Endothelial cell of umbilical vein (primary cell): Measurements from ENCODE around the gene ERBB4. TPM values are rescaled to one million over a fixed set of nuclear protein-coding genes. Genes with fewer than 3 reads are reported as not detected.

Source experiments
- BruUV-seq: library from RNA; stranded (reverse); fragments of 400-500 nt; replicated peaks from 2 replicates; lab custom pipeline; 2021; lab: Mats Ljungman, UMichigan
- CTCF ChIA-PET: fragments of 300-600, 350-600 bp; sonication (Branson Sonifier 250); formaldehyde crosslinking; loops from one replicate; lab custom pipeline; 2021; ENCODE audit warnings: antibody characterized with exemption, inconsistent platforms; lab: Charles Lee
- POLR2A ChIA-PET: fragments of 300-600, 350-600 bp; sonication (Branson Sonifier 250); formaldehyde crosslinking; loops from one replicate; lab custom pipeline; 2021; ENCODE audit warnings: antibody characterized with exemption, inconsistent platforms; lab: Charles Lee
- DNase-seq: peaks from one replicate; pipeline ENCODE4 v3.0.0-alpha.2; 2011; ENCODE audit warnings: low read depth, low spot score
- FAIRE-seq: peaks from 2 replicates; lab custom pipeline; 2011; peaks lifted over from hg19 to GRCh38; lab: Jason Lieb, UNC
- H2AFZ ChIP-seq: 2 replicates; pipeline ENCODE4 v1.6.0; 2012; ENCODE audit warnings: low read depth, low read length, control low read depth, inconsistent platforms
- H3K27ac ChIP-seq: 2 replicates; pipeline ENCODE4 v1.5.1; 2011; ENCODE audit warnings: low read depth, mild to moderate bottlenecking, control low read depth, low read length, moderate library complexity; ENCODE audit not compliant: insufficient read depth
- H3K27me3 ChIP-seq, 2 experiments: 2 replicates each; pipeline versions ENCODE4 v1.6.0 to v1.6.1; 2011; ENCODE audit warnings: low read length in 2 of 2, mixed read lengths in 1 of 2; ENCODE audit not compliant: control insufficient read depth in 2 of 2, insufficient read depth in 2 of 2
- H3K36me3 ChIP-seq, 2 experiments: 2 replicates in 1 of 2; 3 replicates in 1 of 2; pipeline ENCODE4 v1.5.1; 2011; ENCODE audit warnings: low read length in 2 of 2, mild to moderate bottlenecking in 1 of 2, moderate library complexity in 1 of 2; ENCODE audit not compliant: control insufficient read depth in 2 of 2, insufficient read depth in 2 of 2; ENCODE audit errors: extremely low read depth in 1 of 2
- H3K4me1 ChIP-seq: 3 replicates; pipeline ENCODE4 v1.5.1; 2011; ENCODE audit warnings: mild to moderate bottlenecking, low read length; ENCODE audit not compliant: control insufficient read depth, insufficient read depth; ENCODE audit errors: extremely low read depth
- H3K4me2 ChIP-seq: 2 replicates; pipeline ENCODE4 v1.6.1; 2011; ENCODE audit warnings: low read length, control low read depth, mixed read lengths; ENCODE audit not compliant: insufficient read depth
- H3K4me3 ChIP-seq, 3 experiments: fragments of 200-600 bp in 1 of 3; sonication (generic), shearing (Covaris generic) in 1 of 3; replicated peaks in 1 of 3; 2 replicates each; pipeline ENCODE4 v1.5.1; 2011 to 2016; ENCODE audit warnings: control low read depth in 3 of 3, low read length in 3 of 3, mild to moderate bottlenecking in 2 of 3, inconsistent platforms in 1 of 3, low read depth in 1 of 3, moderate library complexity in 1 of 3; ENCODE audit not compliant: insufficient read depth in 1 of 3
- H3K79me2 ChIP-seq: 2 replicates; pipeline ENCODE4 v1.6.0; 2012; ENCODE audit warnings: low read length, inconsistent platforms; ENCODE audit not compliant: control insufficient read depth, insufficient read depth
- H3K9ac ChIP-seq: replicated peaks from 2 replicates; pipeline ENCODE3; 2011; ENCODE audit warnings: low read length, control low read depth; ENCODE audit not compliant: insufficient read depth; ENCODE audit errors: extremely low read depth
- H3K9me1 ChIP-seq: replicated peaks from 3 replicates; pipeline ENCODE4 v1.6.0; 2011; ENCODE audit warnings: mild to moderate bottlenecking, low read length; ENCODE audit not compliant: control insufficient read depth, insufficient read depth; ENCODE audit errors: extremely low read depth
- H3K9me3 ChIP-seq: replicated peaks from 2 replicates; pipeline ENCODE4 v1.5.1; 2012; ENCODE audit warnings: low read length, inconsistent platforms; ENCODE audit not compliant: control insufficient read depth, insufficient read depth
- H4K20me1 ChIP-seq: replicated peaks from 2 replicates; pipeline ENCODE3; 2011; ENCODE audit warnings: mild to moderate bottlenecking, low read length; ENCODE audit not compliant: control insufficient read depth, insufficient read depth; ENCODE audit errors: extremely low read depth
- CTCF ChIP-seq, 2 donors: IDR thresholded peaks; 1 replicate in 1 of 2; 2 replicates in 1 of 2; pipeline ENCODE4 v1.5.1; 2011; ENCODE audit warnings: low read length in 2 of 2, mild to moderate bottlenecking in 2 of 2, moderate library complexity in 2 of 2, control low read depth in 1 of 2, inconsistent platforms in 1 of 2, low read depth in 1 of 2; ENCODE audit not compliant: insufficient read depth in 1 of 2; ENCODE audit errors: extremely low read depth in 1 of 2
- EZH2 ChIP-seq: IDR thresholded peaks from 2 replicates; pipeline ENCODE4 v1.6.1; 2012; ENCODE audit warnings: borderline replicate concordance, low read depth, mild to moderate bottlenecking, moderate library complexity, low read length, inconsistent platforms; ENCODE audit not compliant: severe bottlenecking
- FOS ChIP-seq: IDR thresholded peaks from 2 replicates; pipeline ENCODE4 v1.6.1; 2011; ENCODE audit warnings: mild to moderate bottlenecking, low read length, moderate library complexity, borderline replicate concordance; ENCODE audit not compliant: insufficient read depth
- GATA2 ChIP-seq: IDR thresholded peaks from 2 replicates; pipeline ENCODE4 v1.7.0; 2011; ENCODE audit warnings: low read depth, mild to moderate bottlenecking, moderate library complexity, mixed read lengths, low read length; ENCODE audit not compliant: insufficient read length, insufficient read depth
- JUN ChIP-seq: IDR thresholded peaks from 2 replicates; pipeline ENCODE4 v1.6.1; 2011; ENCODE audit warnings: borderline replicate concordance, low read depth; ENCODE audit not compliant: insufficient read length, insufficient read depth
- MAX ChIP-seq: IDR thresholded peaks from 2 replicates; pipeline ENCODE4 v1.6.1; 2011; ENCODE audit not compliant: insufficient read depth, insufficient read length
- MYC ChIP-seq: IDR thresholded peaks from one replicate; pipeline ENCODE4 v1.6.1; 2011; ENCODE audit warnings: mild to moderate bottlenecking, low read depth, low read length
- POLR2A ChIP-seq: IDR thresholded peaks from 2 replicates; pipeline ENCODE4 v1.6.1; 2012; ENCODE audit warnings: low read depth, mild to moderate bottlenecking, control low read depth, low read length
- POLR2AphosphoS5 ChIP-seq: IDR thresholded peaks from 2 replicates; pipeline ENCODE4 v1.6.1; 2012; ENCODE audit warnings: low read depth, mild to moderate bottlenecking, control low read depth, low read length, moderate library complexity; ENCODE audit not compliant: insufficient read depth
- dilution Hi-C: fragments of 300-500 bp; cut with MboI; formaldehyde crosslinking; loops from one replicate; pipeline ENCODE4 v1.15.0; 2019; ENCODE audit warnings: low sequenced_read_pairs; ENCODE audit not compliant: extremely low pct_ligation_motif_present
- intact Hi-C: fragments of 100-400 bp; cut with micrococcal nuclease; formaldehyde crosslinking; loops from one replicate; pipeline ENCODE4 v1.10.0; 2022
- polyA plus RNA-seq, 4 experiments: library from polyadenylated mRNA; depleted of rRNA in 3 of 4; stranded (reverse) in 3 of 4; unstranded in 1 of 4; fragments of >200 nt; gene quantifications; 2 replicates each; pipeline versions ENCODE4 v1.2.1 to v1.2.3, GENCODE V29; 2011 to 2012; ENCODE audit warnings: missing spikeins in 1 of 4
- total RNA-seq: library from RNA; stranded (reverse); gene quantifications from 2 replicates; pipeline ENCODE4 v1.2.3, GENCODE V29; 2021

ERBB4 gene
- total and polyA plus RNA-seq, 2 donors (not counting 3 experiments of a cell fraction or from before 2014, with no cell fraction given): 0.01 to 0.27 TPM

GRCh38 chr2:212392544-212392943 lies 146.1 kb downstream of the ERBB4 start:
- TF ChIP-seq CTCF (IDR thresholded peaks at IDR 0.05; ENCODE audit: extremely low read depth in 1 of 2, insufficient read depth in 1 of 2, low read depth in 1 of 2, low read length in 2 of 2) (no peak), JUN (no peak), MAX (no peak), EZH2 (no peak), FOS (no peak), POLR2AphosphoS5 (no peak), MYC (no peak), POLR2A (no peak), GATA2 (no peak)
- dilution Hi-C loops: no loop called here
- no peak for FAIRE-seq

More at GRCh38 chr2:212392544-212392943, 146.1 kb downstream of the ERBB4 start:
- intact Hi-C loops: no loop called here
- Histone ChIP-seq H3K9me1 (no peaks in the 10 kb centered on the region), H3K4me2 (no peak overlapping the region), H3K27me3 (no peaks in the 10 kb centered on the region), H3K79me2 (no peaks in the 10 kb centered on the region), H3K4me1 (no peaks in the 10 kb centered on the region), H3K36me3 (no peaks in the 10 kb centered on the region), H3K4me3 (no peak overlapping the region), H3K9ac (no peak overlapping the region), H3K9me3 (no peaks in the 10 kb centered on the region), H2AFZ (no peak overlapping the region), H3K27ac (no peak overlapping the region), H4K20me1 (no peaks in the 10 kb centered on the region)
- CTCF ChIA-PET: interaction anchor here (1.5 kb wide), 1 partner anchor 513 kb away, joined by 4 read pairs; no protein-coding TSS in a partner anchor
- DNase-seq: no peak
- no TSS peak for BruUV-seq
- POLR2A ChIA-PET: no interaction called here
